MM.1S (cell line): ENCODE results near the gene GLS.

Experiments used
- EZH2 ChIP-seq: fragments of 300-600 bp; sonication (generic); optimal IDR thresholded peaks from 2 replicates; pipeline ENCODE3; 2017; ENCODE audit warnings: low read depth, mild to moderate bottlenecking, antibody characterized with exemption, low read length, mixed read lengths
- TF ChIP-seq, protein P1 (sequence below): fragments of 300-600 bp; sonication (generic); IDR thresholded peaks from 2 replicates; pipeline ENCODE4 v1.5.1; 2016; ENCODE audit warnings: antibody characterized with exemption, low read length, mixed read lengths

DNA sequence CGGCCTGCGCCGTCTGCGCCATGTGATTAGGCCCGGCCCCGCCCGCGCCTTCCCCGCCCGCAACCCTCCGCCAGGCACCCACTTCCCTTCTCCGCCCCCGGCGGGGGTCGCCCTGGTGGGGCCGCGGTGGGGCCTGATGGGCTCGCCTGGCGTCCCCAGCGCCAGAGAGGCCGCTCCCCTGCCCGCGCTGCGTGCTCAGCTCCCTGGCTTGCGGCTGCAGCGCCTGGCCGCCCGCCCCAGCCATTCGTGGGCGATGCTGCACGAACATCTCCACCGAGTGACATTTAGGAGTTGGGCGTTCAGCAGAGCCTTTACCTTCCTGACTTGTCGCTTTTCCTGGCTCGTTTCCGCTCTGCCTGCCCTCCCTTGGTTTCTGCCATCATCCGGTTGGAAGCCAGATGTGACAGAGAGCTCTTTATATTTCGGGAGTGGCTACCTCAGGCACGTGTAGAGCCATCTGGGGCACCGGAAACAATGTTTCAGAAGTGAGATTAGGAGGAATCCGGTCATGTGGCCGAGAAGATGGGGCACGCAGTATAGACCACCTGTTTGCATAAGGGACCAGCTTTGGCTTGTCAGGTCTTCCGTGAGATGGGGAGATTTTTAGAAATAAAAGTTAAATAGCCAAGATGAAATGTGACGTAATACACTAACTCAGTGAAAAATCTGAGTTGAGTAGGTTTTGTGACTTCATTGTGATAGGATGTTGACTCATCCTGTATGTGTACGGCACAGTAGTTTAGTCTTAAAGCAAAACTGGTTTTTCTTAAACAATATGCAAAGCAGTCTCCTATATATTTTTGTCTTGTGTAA is 1.2 kb downstream of the GLS start:
- TF ChIP-seq, protein P1, sequence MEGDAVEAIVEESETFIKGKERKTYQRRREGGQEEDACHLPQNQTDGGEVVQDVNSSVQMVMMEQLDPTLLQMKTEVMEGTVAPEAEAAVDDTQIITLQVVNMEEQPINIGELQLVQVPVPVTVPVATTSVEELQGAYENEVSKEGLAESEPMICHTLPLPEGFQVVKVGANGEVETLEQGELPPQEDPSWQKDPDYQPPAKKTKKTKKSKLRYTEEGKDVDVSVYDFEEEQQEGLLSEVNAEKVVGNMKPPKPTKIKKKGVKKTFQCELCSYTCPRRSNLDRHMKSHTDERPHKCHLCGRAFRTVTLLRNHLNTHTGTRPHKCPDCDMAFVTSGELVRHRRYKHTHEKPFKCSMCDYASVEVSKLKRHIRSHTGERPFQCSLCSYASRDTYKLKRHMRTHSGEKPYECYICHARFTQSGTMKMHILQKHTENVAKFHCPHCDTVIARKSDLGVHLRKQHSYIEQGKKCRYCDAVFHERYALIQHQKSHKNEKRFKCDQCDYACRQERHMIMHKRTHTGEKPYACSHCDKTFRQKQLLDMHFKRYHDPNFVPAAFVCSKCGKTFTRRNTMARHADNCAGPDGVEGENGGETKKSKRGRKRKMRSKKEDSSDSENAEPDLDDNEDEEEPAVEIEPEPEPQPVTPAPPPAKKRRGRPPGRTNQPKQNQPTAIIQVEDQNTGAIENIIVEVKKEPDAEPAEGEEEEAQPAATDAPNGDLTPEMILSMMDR, result no peak
- TF ChIP-seq EZH2, result no peak
